ENCODE results near the gene ILK. TPM values are rescaled to one million over a fixed set of nuclear protein-coding genes. Genes with fewer than 3 reads are reported as not detected.

The ILK gene
- total RNA-seq, 1 donor from 2014 or later, result 209 TPM

DNA sequence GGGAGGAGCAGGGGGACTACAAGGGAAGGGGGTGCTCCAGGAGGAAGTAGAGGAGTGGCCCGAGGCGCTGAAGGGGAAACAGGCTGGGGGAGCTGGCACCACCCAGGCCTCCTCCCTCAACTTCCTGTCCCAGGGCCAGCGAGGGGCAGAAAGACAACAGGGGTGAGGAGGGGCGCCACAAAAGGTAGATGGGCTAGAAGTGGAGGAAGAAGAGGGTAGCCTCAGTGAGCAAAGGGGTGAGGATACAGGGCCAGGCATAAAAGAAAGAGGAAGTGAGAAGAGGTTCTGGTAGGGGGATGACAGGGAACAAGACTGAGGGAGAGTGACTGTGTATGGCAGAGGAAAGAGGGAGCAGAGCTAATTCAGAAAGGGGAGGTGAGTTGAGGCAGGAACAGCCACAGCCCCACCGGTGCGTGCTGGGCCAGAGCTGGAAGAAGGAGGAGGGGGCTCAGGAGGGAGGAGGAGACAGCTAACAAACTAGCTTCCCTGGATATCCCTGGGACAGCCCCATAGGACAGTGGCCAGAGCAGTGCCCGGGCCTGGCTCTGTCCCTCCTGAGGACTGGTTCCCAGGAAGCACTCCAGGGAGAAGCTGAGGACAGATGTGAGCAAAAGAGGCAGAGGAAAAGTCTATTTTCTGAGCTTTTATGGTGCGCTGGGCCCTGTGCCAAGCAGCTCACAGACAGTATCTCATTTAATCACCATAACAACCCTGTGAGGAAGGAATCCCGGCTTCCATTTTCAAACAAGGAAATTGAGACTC is 43.5 kb downstream of the ILK start:
- TF ChIP-seq EZH2 (IDR thresholded peaks at IDR 0.05; ENCODE audit: insufficient read depth, low read length) (no peak), CTCF (IDR thresholded peaks at IDR 0.05; ENCODE audit: insufficient read depth, low read depth, low read length) (no peak)
- Histone ChIP-seq H3K27me3 (ENCODE audit: insufficient read depth, low read length) (peaks cover 26% of the 10 kb centered on the region), H3K4me1 (ENCODE audit: insufficient read depth, low read length) (peaks cover 22% of the 10 kb centered on the region), H3K36me3 (ENCODE audit: insufficient read depth, low read length) (no peaks in the 10 kb centered on the region), H3K4me3 (ENCODE audit: insufficient read depth, low read depth, low read length) (no peak overlapping the region), H3K79me2 (ENCODE audit: insufficient read depth, low read length) (no peaks in the 10 kb centered on the region), H2AFZ (ENCODE audit: low read depth, low read length) (no peak overlapping the region), H3K9ac (ENCODE audit: low read length) (no peak overlapping the region), H3K27ac (ENCODE audit: low read depth, low read length) (no peak overlapping the region), H4K20me1 (ENCODE audit: insufficient read depth, low read length) (peaks cover 17% of the 10 kb centered on the region), H3K4me2 (ENCODE audit: low read length) (peak overlapping the region; percentile 73), H3K9me3 (ENCODE audit: insufficient read depth, low read depth, low read length) (no peaks in the 10 kb centered on the region)
- Mint-ChIP-seq H3K4me1 (ENCODE audit: low read depth, unreplicated experiment) (no peaks in the 10 kb centered on the region), H3K4me3 (ENCODE audit: unreplicated experiment) (no peak overlapping the region), H3K27ac (ENCODE audit: unreplicated experiment) (no peak overlapping the region), H3K27me3 (ENCODE audit: low read depth, unreplicated experiment) (peaks cover 7% of the 10 kb centered on the region), H3K9me3 (ENCODE audit: unreplicated experiment) (peaks cover 2% of the 10 kb centered on the region), H3K36me3 (ENCODE audit: low read depth, unreplicated experiment) (no peaks in the 10 kb centered on the region)
- DNase-seq (ENCODE audit: low read depth), result no peak
- FAIRE-seq, result no peak

- H3K4me2 ChIP-seq (ENCODE audit: low read length), result no peak overlapping the region
- H2AFZ ChIP-seq (ENCODE audit: low read depth, low read length), result no peak overlapping the region
- no peak overlapping the region for H3K4me3 ChIP-seq (ENCODE audit: insufficient read depth, low read depth, low read length)
- H3K9ac ChIP-seq (ENCODE audit: low read length), result no peak overlapping the region
- no peaks in the 10 kb centered on the region for H3K36me3 ChIP-seq (ENCODE audit: insufficient read depth, low read length)
- DNase-seq (ENCODE audit: low read depth) (no peak), FAIRE-seq (no peak)
- peaks cover 33% of the 10 kb centered on the region for H3K27me3 ChIP-seq (ENCODE audit: insufficient read depth, low read length)
- H3K27me3 Mint-ChIP-seq (ENCODE audit: low read depth, unreplicated experiment), result peaks cover 7% of the 10 kb centered on the region
- H3K36me3 Mint-ChIP-seq (ENCODE audit: low read depth, unreplicated experiment), result no peaks in the 10 kb centered on the region
- H3K9me3 ChIP-seq (ENCODE audit: insufficient read depth, low read depth, low read length), result no peaks in the 10 kb centered on the region
- no peak overlapping the region for H3K27ac Mint-ChIP-seq (ENCODE audit: unreplicated experiment)
- H3K4me3 Mint-ChIP-seq (ENCODE audit: unreplicated experiment), result no peak overlapping the region
- H3K27ac ChIP-seq (ENCODE audit: low read depth, low read length), result no peak overlapping the region
- peaks cover 2% of the 10 kb centered on the region for H3K9me3 Mint-ChIP-seq (ENCODE audit: unreplicated experiment)
- H4K20me1 ChIP-seq (ENCODE audit: insufficient read depth, low read length), result peaks cover 18% of the 10 kb centered on the region
- no peaks in the 10 kb centered on the region for H3K4me1 Mint-ChIP-seq (ENCODE audit: low read depth, unreplicated experiment)
- TF ChIP-seq CTCF (IDR thresholded peaks at IDR 0.05; ENCODE audit: insufficient read depth, low read depth, low read length) (no peak), EZH2 (IDR thresholded peaks at IDR 0.05; ENCODE audit: insufficient read depth, low read length) (no peak)
- H3K79me2 ChIP-seq (ENCODE audit: insufficient read depth, low read length), result no peaks in the 10 kb centered on the region
- H3K4me1 ChIP-seq (ENCODE audit: insufficient read depth, low read length), result peaks cover 22% of the 10 kb centered on the region
Observed at GRCh38 chr11:6647836-6648235, 44.3 kb downstream of the ILK start.

DNA sequence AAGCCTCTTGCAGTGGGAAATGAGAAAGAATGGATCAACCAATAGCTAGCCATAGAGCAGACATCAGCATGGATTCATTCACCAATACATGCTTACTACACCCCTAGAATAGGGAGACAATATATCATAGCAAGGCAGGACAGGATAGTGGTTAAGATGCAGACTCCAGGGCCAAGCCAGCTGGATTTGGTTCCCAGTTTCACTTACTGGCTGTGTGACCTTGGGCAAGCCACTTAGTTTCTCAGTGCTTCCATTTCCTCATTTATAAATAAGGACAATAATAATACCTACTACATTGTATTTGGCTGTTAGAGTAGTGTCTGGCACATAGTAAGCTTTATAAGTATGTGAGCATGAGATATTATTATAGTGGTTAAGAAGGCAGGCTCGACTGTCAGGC is 44.9 kb downstream of the ILK start:
- H3K9me3 ChIP-seq (ENCODE audit: insufficient read depth, low read depth, low read length), result no peaks in the 10 kb centered on the region
- FAIRE-seq, result no peak
- TF ChIP-seq CTCF (IDR thresholded peaks at IDR 0.05; ENCODE audit: insufficient read depth, low read depth, low read length), result no peak
- TF ChIP-seq EZH2 (IDR thresholded peaks at IDR 0.05; ENCODE audit: insufficient read depth, low read length), result no peak

More for the DNA sequence above, 44.9 kb downstream of the ILK start:
- no peak overlapping the region for H3K9ac ChIP-seq (ENCODE audit: low read length)
- no peak overlapping the region for H3K4me3 ChIP-seq (ENCODE audit: insufficient read depth, low read depth, low read length)
- Mint-ChIP-seq H3K36me3 (ENCODE audit: low read depth, unreplicated experiment) (no peaks in the 10 kb centered on the region), H3K9me3 (ENCODE audit: unreplicated experiment) (peaks cover 2% of the 10 kb centered on the region), H3K4me3 (ENCODE audit: unreplicated experiment) (no peak overlapping the region), H3K27ac (ENCODE audit: unreplicated experiment) (no peak overlapping the region), H3K4me1 (ENCODE audit: low read depth, unreplicated experiment) (no peaks in the 10 kb centered on the region), H3K27me3 (ENCODE audit: low read depth, unreplicated experiment) (peaks cover 7% of the 10 kb centered on the region)
- H3K4me2 ChIP-seq (ENCODE audit: low read length), result no peak overlapping the region
- H3K79me2 ChIP-seq (ENCODE audit: insufficient read depth, low read length), result no peaks in the 10 kb centered on the region
- DNase-seq (ENCODE audit: low read depth), result no peak
- H4K20me1 ChIP-seq (ENCODE audit: insufficient read depth, low read length), result peaks cover 22% of the 10 kb centered on the region
- H2AFZ ChIP-seq (ENCODE audit: low read depth, low read length), result no peak overlapping the region
- peaks cover 38% of the 10 kb centered on the region for H3K27me3 ChIP-seq (ENCODE audit: insufficient read depth, low read length)
- H3K4me1 ChIP-seq (ENCODE audit: insufficient read depth, low read length), result peaks cover 22% of the 10 kb centered on the region
- H3K36me3 ChIP-seq (ENCODE audit: insufficient read depth, low read length), result no peaks in the 10 kb centered on the region
- H3K27ac ChIP-seq (ENCODE audit: low read depth, low read length), result no peak overlapping the region
